NCI-H446 (cell line): ENCODE measurements around the gene GATA5.

Experiments used
- DNase-seq, 2 experiments: peaks; one replicate each; lab custom pipeline; 2025; lab: John Stamatoyannopoulos, UW

The GATA5 gene

GRCh38 chr20:62472138-62472940, 3.5 kb downstream of the GATA5 start:
- no peak for DNase-seq

GRCh38 chr20:62470459-62470858, 5.3 kb downstream of the GATA5 start:
- no peak for DNase-seq

GRCh38 chr20:62470001-62470400, 5.8 kb downstream of the GATA5 start:
- no peak for DNase-seq

DNA sequence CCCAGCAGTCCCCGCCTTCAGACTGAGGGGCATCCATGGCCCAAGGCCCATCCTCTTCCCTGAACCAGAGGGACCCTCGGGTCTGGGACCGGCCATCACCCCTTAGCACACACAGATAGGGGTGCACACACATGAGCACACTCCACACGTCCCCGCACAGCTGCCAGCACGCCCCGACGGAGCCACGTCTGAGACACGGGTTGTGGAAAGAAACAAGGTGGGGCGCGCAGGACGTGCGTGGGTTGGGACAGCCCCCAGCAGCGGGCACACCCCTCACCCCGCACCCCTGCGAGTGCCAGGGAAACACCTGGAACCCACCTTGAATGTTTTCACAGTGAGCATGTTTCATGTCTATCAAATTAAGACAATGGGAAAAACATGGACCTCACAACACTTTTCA, 6.4 kb downstream of the GATA5 start:
- no peak for DNase-seq

DNA sequence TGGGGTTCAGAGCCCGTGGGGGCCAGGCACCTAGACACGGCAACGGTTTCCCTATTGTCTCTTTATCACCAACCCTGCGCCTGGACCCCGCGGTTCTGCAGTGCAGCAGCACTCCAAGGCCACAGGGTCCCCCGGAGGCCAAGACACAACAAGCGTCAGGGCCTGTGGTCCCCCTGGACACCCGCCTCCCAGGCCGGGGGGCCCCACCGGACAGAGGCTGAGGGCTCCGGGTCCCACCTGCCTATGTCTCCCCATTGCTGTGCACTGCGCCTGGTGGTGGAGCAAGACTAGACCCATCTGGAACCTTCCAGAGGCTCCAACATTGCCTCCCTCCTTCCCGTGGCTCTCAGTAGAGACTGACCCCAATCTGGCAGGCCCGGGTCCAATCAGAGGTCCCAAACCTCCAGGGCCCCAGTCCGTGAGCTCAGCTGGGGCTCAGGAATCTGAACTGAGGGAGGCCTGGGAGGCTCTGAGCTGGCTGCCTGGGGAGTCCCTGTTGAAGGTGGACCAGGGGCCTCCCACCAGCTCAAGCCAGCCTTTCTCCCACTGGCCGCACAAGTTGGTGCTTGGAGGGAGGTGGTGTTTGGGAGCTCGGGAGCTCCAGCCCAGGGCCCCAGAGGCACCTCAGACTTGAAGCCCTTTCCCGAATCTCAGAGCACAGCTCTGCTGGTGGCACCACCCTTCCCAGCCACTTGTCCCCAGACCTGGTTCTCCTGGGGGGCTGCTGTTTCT, 8.8 kb downstream of the GATA5 start:
- no peak for DNase-seq

GRCh38 chr20:62466072-62466760, 9.6 kb downstream of the GATA5 start:
- DNase-seq = no peak

DNA sequence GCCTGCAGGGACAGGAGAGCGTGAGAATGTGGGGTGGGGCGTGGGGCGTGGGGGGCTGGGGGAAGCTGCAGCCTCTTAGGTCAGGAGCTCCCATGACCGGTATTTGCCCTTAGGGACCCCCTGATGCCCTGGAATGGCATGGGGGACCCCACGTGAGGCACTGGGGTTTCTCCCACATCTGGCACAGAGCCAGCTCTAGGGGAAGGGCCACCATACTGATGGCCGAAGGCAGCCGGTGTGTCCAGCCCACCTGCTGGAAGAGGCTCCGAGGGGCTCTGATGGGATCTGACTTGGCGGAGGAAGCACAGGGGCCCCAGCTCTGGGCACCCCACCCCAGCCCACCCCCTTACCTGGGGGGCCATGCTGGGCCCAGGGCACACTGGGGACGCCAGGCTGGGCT, 10.8 kb downstream of the GATA5 start:
- no peak for DNase-seq

- no peak for DNase-seq
Observed at GRCh38 chr20:62464425-62464770, 11.4 kb downstream of the GATA5 start.

DNA sequence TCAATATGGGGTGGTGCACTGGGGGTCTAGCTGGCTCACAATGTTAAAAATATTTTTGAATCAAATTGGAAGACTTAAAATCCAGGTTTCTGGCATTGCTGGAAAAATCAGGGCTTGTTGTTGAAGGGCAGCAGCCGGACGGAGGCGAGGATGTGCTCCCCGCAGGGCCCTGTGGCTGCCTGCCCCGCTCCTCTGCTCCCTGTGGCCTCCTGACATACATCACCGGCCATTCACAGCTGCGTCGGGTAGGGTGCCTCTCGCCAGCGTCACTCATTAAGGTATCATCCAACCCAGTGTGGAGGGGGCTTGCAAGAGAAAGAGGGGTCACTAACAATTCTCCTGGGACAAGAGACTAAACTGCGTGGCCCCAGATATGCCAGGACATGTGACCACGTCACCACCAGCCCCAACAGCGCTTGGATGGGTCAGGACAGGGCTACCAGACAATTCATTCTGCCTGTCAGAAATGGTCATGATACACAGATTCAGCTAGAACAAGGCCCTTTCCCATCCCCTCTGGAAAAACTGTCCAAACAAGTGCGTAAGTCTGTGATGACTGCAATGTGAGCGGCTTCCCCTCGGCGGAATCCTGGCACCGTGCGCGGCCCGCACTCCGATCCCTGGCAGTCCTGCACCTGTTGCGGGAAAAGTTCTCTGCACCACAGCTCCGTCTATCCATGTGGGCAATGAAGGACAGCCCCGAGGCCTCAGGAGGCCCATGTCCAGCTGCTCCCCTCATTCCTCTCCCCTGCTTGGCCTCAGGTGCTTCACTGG, 12.0 kb downstream of the GATA5 start:
- no peak for DNase-seq

GRCh38 chr20:62462976-62463592, 12.7 kb downstream of the GATA5 start:
- DNase-seq = no peak

DNA sequence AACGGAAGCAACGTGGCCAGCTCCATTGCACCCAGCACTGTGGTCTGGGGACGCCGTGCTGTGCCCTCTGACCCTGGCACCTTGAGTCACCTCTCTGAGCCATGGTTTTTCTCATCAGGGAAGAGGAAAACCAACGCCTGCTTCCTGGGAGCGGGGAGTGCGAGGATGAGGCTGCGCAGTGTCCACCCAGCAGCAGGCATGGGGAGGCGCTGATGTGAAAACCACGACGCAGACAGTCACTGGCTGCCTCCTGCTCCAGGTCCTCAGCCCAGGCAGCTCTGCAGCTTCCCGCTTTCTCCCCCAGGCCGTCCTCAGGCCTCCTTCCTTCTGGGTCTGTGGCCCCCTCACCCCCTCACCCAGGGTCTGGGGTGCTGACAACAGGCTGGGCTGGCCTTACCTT, 14.0 kb downstream of the GATA5 start:
- DNase-seq = no peak

GRCh38 chr20:62461157-62461556, 14.6 kb downstream of the GATA5 start:
- DNase-seq = no peak

- no peak for DNase-seq
Observed at GRCh38 chr20:62460678-62461077, 15.1 kb downstream of the GATA5 start.

GRCh38 chr20:62459488-62459887, 16.3 kb downstream of the GATA5 start:
- DNase-seq = no peak

DNA sequence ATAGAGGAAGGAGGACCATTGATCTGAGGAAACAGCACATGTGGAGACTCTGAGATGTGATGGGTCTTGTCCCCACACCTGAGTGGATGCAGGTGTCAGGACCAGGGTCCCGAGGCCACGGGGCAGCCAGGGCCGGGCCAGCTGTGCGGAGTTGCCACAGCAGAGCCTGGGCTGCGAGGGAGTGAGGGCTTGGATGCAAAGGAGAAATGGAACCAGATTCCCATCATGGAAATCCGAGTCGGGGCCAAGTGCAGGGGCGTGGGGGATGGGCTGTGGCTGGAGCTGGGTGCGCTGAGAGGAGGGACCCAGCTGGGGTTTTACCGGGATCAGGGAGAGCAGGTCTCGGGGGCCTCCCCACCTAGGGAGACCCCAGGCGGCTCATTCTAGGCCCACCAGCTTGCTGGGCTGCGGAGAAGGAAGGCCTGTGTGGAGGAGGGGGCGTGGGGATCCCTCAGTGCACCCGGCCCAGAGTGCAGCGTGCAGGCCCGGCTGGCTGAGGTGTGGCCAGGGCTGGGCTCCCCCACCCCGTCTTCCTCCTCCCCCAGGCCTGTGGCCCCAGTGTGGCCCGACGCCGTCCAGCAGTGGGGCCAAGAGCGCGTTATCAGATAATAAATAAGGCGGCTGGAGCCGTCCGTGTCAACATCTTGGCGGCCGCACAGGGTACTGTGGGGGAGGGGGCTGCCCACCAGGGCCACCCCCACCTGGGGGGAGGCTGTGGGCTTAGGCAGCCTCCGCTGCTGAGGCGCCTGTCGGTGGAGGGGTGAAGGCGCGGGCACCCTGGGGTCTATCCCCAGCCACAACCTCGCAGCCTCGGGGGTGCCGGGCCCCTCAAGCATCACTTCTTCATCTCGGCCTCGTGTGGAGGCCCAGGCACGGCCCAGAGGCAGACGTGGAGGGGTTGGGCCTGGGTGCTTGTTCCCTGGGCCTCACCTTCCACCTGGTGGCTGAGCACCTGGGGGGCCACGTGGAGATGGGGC, 17.2 kb downstream of the GATA5 start:
- DNase-seq = no peak

- DNase-seq = no peak
Observed at GRCh38 chr20:62457831-62458230, 18.0 kb downstream of the GATA5 start.

DNA sequence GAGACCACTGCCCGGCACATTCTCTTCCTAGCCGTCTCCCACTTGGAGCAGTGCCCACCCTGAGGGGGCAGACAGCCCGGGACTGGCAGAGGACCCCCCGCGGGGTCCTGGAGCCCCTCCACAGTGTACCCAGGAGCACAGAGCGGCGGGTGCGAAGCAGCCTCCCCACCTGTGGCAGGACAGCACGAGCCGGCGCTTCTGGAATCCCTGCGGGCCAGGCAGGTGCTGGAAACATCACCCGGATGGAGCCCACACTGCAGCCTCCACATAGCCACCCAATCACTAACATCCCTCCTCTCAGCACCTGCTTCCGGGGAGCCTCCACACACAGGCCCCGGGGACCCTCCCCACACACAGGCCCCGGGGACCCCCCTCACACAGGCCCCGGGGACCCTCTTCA, 18.7 kb downstream of the GATA5 start:
- no peak for DNase-seq

- no peak for DNase-seq
Observed at GRCh38 chr20:62455929-62456328, 19.9 kb downstream of the GATA5 start.

- no peak for DNase-seq
Observed at GRCh38 chr20:62454904-62455636, 20.7 kb downstream of the GATA5 start.
